Endothelial cell of umbilical vein (primary cell): Measurements from ENCODE around the gene EIF3B. TPM values are rescaled to one million over a fixed set of nuclear protein-coding genes. Genes with fewer than 3 reads are reported as not detected.

ENCODE experiments used
- BruUV-seq: library from RNA; stranded (reverse); fragments of 400-500 nt; replicated peaks from 2 replicates; lab custom pipeline; 2021; lab: Mats Ljungman, UMichigan
- CTCF ChIA-PET: fragments of 300-600, 350-600 bp; sonication (Branson Sonifier 250); formaldehyde crosslinking; loops from one replicate; lab custom pipeline; 2021; ENCODE audit warnings: antibody characterized with exemption, inconsistent platforms; lab: Charles Lee
- POLR2A ChIA-PET: fragments of 300-600, 350-600 bp; sonication (Branson Sonifier 250); formaldehyde crosslinking; loops from one replicate; lab custom pipeline; 2021; ENCODE audit warnings: antibody characterized with exemption, inconsistent platforms; lab: Charles Lee
- DNase-seq: peaks from one replicate; pipeline ENCODE4 v3.0.0-alpha.2; 2011; ENCODE audit warnings: low read depth, low spot score
- FAIRE-seq: peaks from 2 replicates; lab custom pipeline; 2011; peaks lifted over from hg19 to GRCh38; lab: Jason Lieb, UNC
- H2AFZ ChIP-seq: 2 replicates; pipeline ENCODE4 v1.6.0; 2012; ENCODE audit warnings: low read depth, low read length, control low read depth, inconsistent platforms
- H3K27ac ChIP-seq: 2 replicates; pipeline ENCODE4 v1.5.1; 2011; ENCODE audit warnings: low read depth, mild to moderate bottlenecking, control low read depth, low read length, moderate library complexity; ENCODE audit not compliant: insufficient read depth
- H3K27me3 ChIP-seq, 2 experiments: 2 replicates each; pipeline versions ENCODE4 v1.6.0 to v1.6.1; 2011; ENCODE audit warnings: low read length in 2 of 2, mixed read lengths in 1 of 2; ENCODE audit not compliant: control insufficient read depth in 2 of 2, insufficient read depth in 2 of 2
- H3K36me3 ChIP-seq, 2 experiments: 2 replicates in 1 of 2; 3 replicates in 1 of 2; pipeline ENCODE4 v1.5.1; 2011; ENCODE audit warnings: low read length in 2 of 2, mild to moderate bottlenecking in 1 of 2, moderate library complexity in 1 of 2; ENCODE audit not compliant: control insufficient read depth in 2 of 2, insufficient read depth in 2 of 2; ENCODE audit errors: extremely low read depth in 1 of 2
- H3K4me1 ChIP-seq: 3 replicates; pipeline ENCODE4 v1.5.1; 2011; ENCODE audit warnings: mild to moderate bottlenecking, low read length; ENCODE audit not compliant: control insufficient read depth, insufficient read depth; ENCODE audit errors: extremely low read depth
- H3K4me2 ChIP-seq: 2 replicates; pipeline ENCODE4 v1.6.1; 2011; ENCODE audit warnings: low read length, control low read depth, mixed read lengths; ENCODE audit not compliant: insufficient read depth
- H3K4me3 ChIP-seq, 3 experiments: fragments of 200-600 bp in 1 of 3; sonication (generic), shearing (Covaris generic) in 1 of 3; replicated peaks in 1 of 3; 2 replicates each; pipeline ENCODE4 v1.5.1; 2011 to 2016; ENCODE audit warnings: control low read depth in 3 of 3, low read length in 3 of 3, mild to moderate bottlenecking in 2 of 3, inconsistent platforms in 1 of 3, low read depth in 1 of 3, moderate library complexity in 1 of 3; ENCODE audit not compliant: insufficient read depth in 1 of 3
- H3K79me2 ChIP-seq: 2 replicates; pipeline ENCODE4 v1.6.0; 2012; ENCODE audit warnings: low read length, inconsistent platforms; ENCODE audit not compliant: control insufficient read depth, insufficient read depth
- H3K9ac ChIP-seq: replicated peaks from 2 replicates; pipeline ENCODE3; 2011; ENCODE audit warnings: low read length, control low read depth; ENCODE audit not compliant: insufficient read depth; ENCODE audit errors: extremely low read depth
- H3K9me1 ChIP-seq: replicated peaks from 3 replicates; pipeline ENCODE4 v1.6.0; 2011; ENCODE audit warnings: mild to moderate bottlenecking, low read length; ENCODE audit not compliant: control insufficient read depth, insufficient read depth; ENCODE audit errors: extremely low read depth
- H3K9me3 ChIP-seq: replicated peaks from 2 replicates; pipeline ENCODE4 v1.5.1; 2012; ENCODE audit warnings: low read length, inconsistent platforms; ENCODE audit not compliant: control insufficient read depth, insufficient read depth
- H4K20me1 ChIP-seq: replicated peaks from 2 replicates; pipeline ENCODE3; 2011; ENCODE audit warnings: mild to moderate bottlenecking, low read length; ENCODE audit not compliant: control insufficient read depth, insufficient read depth; ENCODE audit errors: extremely low read depth
- EZH2 ChIP-seq: IDR thresholded peaks from 2 replicates; pipeline ENCODE4 v1.6.1; 2012; ENCODE audit warnings: borderline replicate concordance, low read depth, mild to moderate bottlenecking, moderate library complexity, low read length, inconsistent platforms; ENCODE audit not compliant: severe bottlenecking
- FOS ChIP-seq: IDR thresholded peaks from 2 replicates; pipeline ENCODE4 v1.6.1; 2011; ENCODE audit warnings: mild to moderate bottlenecking, low read length, moderate library complexity, borderline replicate concordance; ENCODE audit not compliant: insufficient read depth
- GATA2 ChIP-seq: IDR thresholded peaks from 2 replicates; pipeline ENCODE4 v1.7.0; 2011; ENCODE audit warnings: low read depth, mild to moderate bottlenecking, moderate library complexity, mixed read lengths, low read length; ENCODE audit not compliant: insufficient read length, insufficient read depth
- JUN ChIP-seq: IDR thresholded peaks from 2 replicates; pipeline ENCODE4 v1.6.1; 2011; ENCODE audit warnings: borderline replicate concordance, low read depth; ENCODE audit not compliant: insufficient read length, insufficient read depth
- MYC ChIP-seq: IDR thresholded peaks from one replicate; pipeline ENCODE4 v1.6.1; 2011; ENCODE audit warnings: mild to moderate bottlenecking, low read depth, low read length
- POLR2A ChIP-seq: IDR thresholded peaks from 2 replicates; pipeline ENCODE4 v1.6.1; 2012; ENCODE audit warnings: low read depth, mild to moderate bottlenecking, control low read depth, low read length
- POLR2AphosphoS5 ChIP-seq: IDR thresholded peaks from 2 replicates; pipeline ENCODE4 v1.6.1; 2012; ENCODE audit warnings: low read depth, mild to moderate bottlenecking, control low read depth, low read length, moderate library complexity; ENCODE audit not compliant: insufficient read depth
- dilution Hi-C: fragments of 300-500 bp; cut with MboI; formaldehyde crosslinking; loops from one replicate; pipeline ENCODE4 v1.15.0; 2019; ENCODE audit warnings: low sequenced_read_pairs; ENCODE audit not compliant: extremely low pct_ligation_motif_present
- intact Hi-C: fragments of 100-400 bp; cut with micrococcal nuclease; formaldehyde crosslinking; loops from one replicate; pipeline ENCODE4 v1.10.0; 2022
- polyA plus RNA-seq, 4 experiments: library from polyadenylated mRNA; depleted of rRNA in 3 of 4; stranded (reverse) in 3 of 4; unstranded in 1 of 4; fragments of >200 nt; gene quantifications; 2 replicates each; pipeline versions ENCODE4 v1.2.1 to v1.2.3, GENCODE V29; 2011 to 2012; ENCODE audit warnings: missing spikeins in 1 of 4
- total RNA-seq: library from RNA; stranded (reverse); gene quantifications from 2 replicates; pipeline ENCODE4 v1.2.3, GENCODE V29; 2021
- TF ChIP-seq, protein P1 (sequence below): IDR thresholded peaks from 2 replicates; pipeline ENCODE4 v1.6.1; 2011; ENCODE audit not compliant: insufficient read depth, insufficient read length
- TF ChIP-seq, protein P2 (sequence below), 2 donors: IDR thresholded peaks; 1 replicate in 1 of 2; 2 replicates in 1 of 2; pipeline ENCODE4 v1.5.1; 2011; ENCODE audit warnings: low read length in 2 of 2, mild to moderate bottlenecking in 2 of 2, moderate library complexity in 2 of 2, control low read depth in 1 of 2, inconsistent platforms in 1 of 2, low read depth in 1 of 2; ENCODE audit not compliant: insufficient read depth in 1 of 2; ENCODE audit errors: extremely low read depth in 1 of 2

EIF3B gene
- total and polyA plus RNA-seq, 2 donors (not counting 3 experiments of a cell fraction or from before 2014, with no cell fraction given) = 104 to 207 TPM

DNA sequence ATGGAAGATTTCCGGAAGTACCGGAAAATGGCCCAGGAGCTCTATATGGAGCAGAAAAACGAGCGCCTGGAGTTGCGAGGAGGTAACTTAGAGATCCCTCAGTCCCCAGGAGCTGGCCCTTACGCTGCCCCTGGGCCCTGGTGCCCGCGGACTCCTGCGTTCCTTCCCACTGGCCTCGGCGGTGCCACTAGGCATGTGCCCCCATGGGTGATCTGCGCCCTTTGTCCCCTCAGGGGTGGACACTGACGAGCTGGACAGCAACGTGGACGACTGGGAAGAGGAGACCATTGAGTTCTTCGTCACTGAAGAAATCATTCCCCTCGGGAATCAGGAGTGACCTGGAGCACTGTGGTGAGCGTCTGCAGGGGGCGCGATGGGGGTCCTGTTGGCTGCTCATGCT, 24.5 kb downstream of the EIF3B start:
- Histone ChIP-seq H3K4me1 (no peaks in the 10 kb centered on the region), H3K36me3 (peaks cover 13 to 52% of the 10 kb centered on the region in 2 experiments), H3K27me3 (no peaks in the 10 kb centered on the region), H3K4me2 (no peak overlapping the region), H4K20me1 (no peaks in the 10 kb centered on the region), H3K4me3 (no peak overlapping the region), H3K79me2 (peaks cover 27% of the 10 kb centered on the region), H2AFZ (no peak overlapping the region), H3K27ac (no peak overlapping the region), H3K9me1 (no peaks in the 10 kb centered on the region), H3K9me3 (no peaks in the 10 kb centered on the region), H3K9ac (no peak overlapping the region)
- dilution Hi-C loops = no loop called here
- FAIRE-seq = no peak
- TF ChIP-seq, protein P1, sequence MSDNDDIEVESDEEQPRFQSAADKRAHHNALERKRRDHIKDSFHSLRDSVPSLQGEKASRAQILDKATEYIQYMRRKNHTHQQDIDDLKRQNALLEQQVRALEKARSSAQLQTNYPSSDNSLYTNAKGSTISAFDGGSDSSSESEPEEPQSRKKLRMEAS = no peak
- TF ChIP-seq POLR2A = no peak
- no peak for TF ChIP-seq FOS
- no peak for TF ChIP-seq POLR2AphosphoS5
- TF ChIP-seq MYC = no peak
- TF ChIP-seq EZH2 = no peak
- TF ChIP-seq GATA2 = no peak
- TF ChIP-seq, protein P2, sequence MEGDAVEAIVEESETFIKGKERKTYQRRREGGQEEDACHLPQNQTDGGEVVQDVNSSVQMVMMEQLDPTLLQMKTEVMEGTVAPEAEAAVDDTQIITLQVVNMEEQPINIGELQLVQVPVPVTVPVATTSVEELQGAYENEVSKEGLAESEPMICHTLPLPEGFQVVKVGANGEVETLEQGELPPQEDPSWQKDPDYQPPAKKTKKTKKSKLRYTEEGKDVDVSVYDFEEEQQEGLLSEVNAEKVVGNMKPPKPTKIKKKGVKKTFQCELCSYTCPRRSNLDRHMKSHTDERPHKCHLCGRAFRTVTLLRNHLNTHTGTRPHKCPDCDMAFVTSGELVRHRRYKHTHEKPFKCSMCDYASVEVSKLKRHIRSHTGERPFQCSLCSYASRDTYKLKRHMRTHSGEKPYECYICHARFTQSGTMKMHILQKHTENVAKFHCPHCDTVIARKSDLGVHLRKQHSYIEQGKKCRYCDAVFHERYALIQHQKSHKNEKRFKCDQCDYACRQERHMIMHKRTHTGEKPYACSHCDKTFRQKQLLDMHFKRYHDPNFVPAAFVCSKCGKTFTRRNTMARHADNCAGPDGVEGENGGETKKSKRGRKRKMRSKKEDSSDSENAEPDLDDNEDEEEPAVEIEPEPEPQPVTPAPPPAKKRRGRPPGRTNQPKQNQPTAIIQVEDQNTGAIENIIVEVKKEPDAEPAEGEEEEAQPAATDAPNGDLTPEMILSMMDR (IDR thresholded peaks at IDR 0.05; ENCODE audit: extremely low read depth in 1 of 2, insufficient read depth in 1 of 2, low read depth in 1 of 2, low read length in 2 of 2) = no peak
- TF ChIP-seq JUN = no peak
- intact Hi-C loops = no loop called here
- DNase-seq = no peak
- CTCF ChIA-PET = interaction anchor here (1.1 to 1.4 kb wide), 2 partner anchors 15 to 90 kb away, joined by 3 to 6 read pairs; no protein-coding TSS in a partner anchor
- BruUV-seq = no TSS peak
- POLR2A ChIA-PET = no interaction called here
